ENCODE measurements around the gene HSFX1.

HSFX1 gene

DNA sequence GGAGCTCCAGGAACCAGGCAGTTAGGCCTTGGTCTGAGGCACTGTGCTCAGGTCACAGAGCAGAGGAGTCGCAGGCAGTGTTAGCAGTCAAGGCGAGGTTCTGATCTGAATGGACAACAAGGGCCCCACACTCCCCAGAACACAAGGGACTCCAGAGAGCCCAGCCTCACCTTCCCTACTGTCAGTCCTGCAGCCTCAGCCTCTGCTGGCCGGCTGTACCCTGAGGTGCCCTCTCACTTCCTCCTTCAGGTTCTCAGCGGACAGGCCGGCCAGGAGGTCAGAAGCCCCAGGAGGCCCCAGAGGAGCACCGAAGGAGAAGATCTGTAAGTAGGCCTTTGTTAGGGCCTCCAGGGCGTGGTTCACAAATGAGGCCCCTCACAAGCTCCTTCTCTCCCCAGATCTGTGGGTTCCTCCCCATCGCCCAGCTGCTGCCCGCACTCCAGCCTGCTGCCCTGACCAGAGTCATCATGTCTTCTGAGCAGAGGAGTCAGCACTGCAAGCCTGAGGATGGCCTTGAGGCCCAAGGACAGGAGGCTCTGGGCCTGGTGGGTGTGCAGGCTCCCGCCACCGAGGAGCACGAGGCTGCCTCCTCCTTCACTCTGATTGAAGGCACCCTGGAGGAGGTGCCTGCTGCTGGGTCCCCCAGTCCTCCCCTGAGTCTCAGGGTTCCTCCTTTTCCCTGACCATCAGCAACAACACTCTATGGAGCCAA is 34.0 kb downstream of the HSFX1 start:
- no peak for DNase-seq

DNA sequence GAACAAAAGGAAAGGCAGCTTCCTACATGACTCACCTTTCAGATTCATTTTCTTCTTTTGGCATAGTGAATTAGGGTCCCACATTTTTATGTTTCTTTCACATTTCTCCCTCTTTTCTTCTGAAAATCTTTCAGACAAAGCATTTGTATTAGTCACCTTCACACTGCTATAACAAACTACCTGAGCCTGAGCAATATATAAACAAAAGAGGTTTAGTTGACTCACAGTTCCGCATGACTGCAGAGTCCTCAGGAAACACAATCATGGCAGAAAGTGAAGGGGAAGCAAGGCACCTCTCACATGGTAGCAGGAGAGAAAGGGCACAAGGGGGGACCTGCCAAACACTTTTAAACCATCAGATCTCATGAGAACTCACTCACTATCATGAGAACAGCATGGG is 44.8 kb downstream of the HSFX1 start:
- DNase-seq, result no peak

DNA sequence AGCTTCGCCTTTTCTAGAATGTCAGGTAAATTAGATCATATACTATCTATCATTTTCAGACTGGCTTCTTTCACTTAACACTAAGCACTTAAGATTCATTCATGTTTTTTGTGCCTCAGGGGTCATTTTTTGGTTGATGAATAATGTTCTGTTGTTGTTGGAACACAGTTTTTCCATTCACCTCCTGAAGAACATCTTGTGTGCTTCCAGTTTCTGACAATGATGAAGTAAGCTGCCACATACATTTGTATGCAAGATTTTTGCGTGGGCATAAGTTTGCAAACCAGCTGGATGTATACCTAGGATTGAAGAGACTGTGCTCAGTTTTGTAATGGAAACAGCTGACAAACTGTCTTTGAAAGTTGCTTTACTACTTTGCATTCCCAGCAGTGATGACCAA is 45.5 kb downstream of the HSFX1 start:
- DNase-seq, result no peak

DNA sequence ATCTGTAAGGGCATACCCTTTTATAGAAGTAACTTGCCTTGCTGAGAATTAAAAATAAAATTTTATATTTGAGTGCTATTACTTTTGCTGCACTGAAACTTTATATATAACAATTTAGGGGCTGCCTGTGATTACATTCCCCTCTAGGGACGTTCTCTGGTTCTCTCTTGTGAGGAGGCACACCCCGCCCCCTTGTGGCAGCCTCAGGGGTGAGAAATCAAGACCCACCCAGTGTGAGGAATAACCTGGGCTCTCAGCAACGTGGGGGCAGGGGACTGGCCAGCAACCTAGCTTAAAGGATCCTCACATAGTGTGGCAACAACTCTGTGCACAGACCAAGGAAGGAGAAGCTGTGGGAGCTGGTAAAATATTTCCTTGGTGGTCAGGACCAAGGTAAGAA is 51.6 kb downstream of the HSFX1 start:
- DNase-seq, result peak; percentile 26
